GM19025 (cell line): ENCODE results near the gene HSD17B12.

Source experiments
- ATAC-seq: cut with Tn5 transposase; IDR thresholded peaks from one replicate; pipeline ENCODE4 v1.9.1; 2021; ENCODE audit warnings: mild to moderate bottlenecking, low read depth, moderate library complexity; ENCODE audit not compliant: unreplicated experiment

Gene HSD17B12

DNA sequence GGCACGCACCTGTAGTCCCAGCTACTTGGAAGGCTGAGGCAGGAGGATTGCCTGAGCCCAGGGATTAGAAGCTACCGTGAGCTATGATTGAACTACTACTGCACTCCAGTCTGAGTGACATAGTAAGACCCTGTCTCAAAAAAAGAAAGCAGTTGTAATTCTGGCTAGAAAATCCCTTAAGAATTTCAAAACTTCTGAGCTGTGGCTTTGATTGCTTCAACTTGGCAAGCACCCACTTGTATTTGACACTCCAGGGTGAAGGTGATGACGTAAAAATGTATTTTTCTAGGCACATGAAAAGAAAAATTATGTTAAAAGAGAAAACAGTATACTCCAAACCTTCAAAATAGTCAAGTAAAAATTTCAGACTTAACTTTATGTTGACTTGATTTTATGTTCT lies 176.5 kb downstream of the HSD17B12 start:
- ATAC-seq, result no peak

DNA sequence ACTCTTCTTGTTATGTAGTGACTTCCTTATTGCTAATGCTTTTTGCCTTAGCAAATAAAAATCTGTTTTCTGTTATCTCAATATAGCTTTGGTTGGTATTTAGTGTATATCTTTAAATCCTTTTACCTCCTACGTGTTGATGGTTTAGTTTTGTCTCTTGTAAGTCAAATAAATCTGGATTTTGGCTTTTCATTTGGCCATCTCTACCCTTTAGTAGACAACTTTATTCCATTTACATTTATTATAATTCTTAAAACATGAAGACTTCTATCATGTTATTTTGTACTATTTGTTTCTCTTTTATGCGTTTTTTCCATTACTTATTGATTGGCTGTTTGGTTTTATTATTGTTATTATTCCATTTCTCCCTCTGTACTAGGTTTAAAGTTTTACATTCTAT lies 180.6 kb downstream of the HSD17B12 start:
- ATAC-seq, result no peak

DNA sequence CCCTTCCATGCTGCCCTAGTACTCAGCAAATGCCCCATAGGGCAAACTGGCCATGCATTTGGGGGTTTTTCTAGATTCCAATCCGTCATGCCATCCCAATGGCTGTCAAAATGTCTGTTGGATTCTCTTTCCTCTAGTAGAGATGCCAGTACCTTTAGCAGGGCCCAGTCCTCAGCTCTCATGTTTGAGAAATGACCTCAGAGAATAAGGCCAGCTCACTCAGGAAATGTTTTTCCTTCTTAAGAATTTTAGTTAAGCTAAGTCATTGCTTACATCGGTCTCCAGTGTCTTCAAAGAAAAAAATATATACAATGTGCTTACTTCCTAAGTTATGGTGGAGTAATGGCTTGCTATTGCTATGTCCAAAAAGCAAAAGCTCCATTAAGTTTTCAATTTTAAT lies 186.0 kb downstream of the HSD17B12 start:
- ATAC-seq, result no peak

DNA sequence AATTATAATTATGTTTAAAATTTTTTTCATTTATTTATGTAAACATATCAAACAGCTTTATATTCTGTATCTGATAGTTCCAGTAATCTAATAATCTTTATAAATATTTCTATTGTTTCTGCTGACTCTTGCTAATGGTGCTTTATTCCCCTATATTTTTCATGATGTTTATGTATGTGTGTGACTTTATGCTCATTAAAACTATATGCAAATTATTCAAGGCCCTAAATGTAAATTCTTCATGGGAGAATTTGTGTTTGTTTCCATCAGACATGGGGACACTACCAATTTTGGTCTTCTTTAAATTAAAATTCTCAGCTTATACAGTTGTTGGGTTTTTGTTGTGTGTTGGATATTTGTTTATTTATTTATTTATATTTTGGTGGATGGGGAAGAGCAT lies 186.4 kb downstream of the HSD17B12 start:
- no peak for ATAC-seq

DNA sequence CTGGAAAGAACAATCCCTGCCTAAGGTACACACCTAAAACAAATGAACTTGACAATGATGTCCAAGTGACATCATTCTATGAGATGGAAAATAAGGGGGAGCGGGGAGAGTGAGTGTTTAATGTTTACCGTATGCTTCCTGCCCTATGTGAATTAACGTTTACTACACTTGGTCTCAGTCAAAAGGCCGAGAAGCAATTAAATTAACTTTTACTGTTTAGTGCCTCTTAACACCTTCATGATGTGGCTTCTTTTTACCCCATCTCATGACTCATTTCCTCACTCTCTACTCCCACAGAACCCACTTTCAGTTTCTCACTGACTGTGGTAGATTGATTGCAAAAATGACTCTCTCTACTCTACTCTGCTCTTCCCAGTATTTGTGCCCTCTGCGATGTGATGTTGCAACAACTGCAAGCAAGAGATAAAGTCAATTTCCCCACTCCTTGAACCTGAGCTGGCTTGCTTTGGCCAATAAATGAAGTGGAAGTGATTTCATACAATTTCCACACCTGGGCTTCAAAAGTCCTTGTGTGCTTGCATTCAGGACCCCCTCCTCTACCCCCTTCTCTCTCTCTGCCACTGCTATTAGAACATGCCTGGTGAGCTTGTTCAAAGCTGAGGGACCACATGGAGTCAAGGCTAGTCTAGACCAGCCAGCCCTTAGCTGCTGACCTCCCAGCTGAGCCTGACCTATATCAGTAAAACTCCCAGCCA lies 188.5 kb downstream of the HSD17B12 start:
- peak; percentile 100 for ATAC-seq

DNA sequence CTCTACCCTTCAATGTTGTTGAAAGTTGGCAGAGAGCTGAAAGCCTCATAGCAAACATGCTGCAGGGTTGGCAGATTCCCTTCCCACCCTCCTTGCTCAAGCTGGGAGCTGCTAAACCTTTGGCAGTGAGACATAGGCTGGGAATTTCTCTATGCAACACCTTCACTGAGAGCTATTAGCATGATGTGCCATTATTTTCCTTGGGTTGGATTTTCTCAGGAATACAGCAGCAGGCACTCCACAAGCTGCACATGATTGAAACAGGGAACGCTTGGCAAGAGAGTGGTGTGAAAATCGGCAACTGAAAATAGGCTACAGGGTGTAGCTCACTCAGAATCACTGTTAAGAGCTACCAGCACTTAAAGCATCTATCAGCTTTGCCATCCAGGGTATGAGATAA lies 190.5 kb downstream of the HSD17B12 start:
- ATAC-seq, result no peak

DNA sequence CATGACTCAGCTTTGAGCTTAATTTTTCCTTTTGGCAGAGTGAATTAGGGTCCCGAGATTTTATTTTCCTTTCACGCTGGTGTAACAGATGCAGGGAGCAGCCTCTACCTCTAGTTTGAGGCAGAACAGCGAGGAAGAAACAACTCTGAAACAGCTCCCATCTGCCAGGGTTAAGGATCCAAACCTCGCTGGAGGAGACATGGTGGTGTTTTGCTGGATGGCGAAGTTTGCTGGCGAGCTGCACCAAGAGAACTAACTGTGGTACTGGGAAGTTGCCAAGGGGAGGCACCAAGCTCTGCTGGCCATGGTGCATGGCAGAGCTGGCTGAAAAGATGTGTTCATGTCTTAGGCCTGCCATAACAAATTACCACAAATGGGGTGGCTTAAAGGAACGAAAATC lies 192.5 kb downstream of the HSD17B12 start:
- ATAC-seq, result no peak

DNA sequence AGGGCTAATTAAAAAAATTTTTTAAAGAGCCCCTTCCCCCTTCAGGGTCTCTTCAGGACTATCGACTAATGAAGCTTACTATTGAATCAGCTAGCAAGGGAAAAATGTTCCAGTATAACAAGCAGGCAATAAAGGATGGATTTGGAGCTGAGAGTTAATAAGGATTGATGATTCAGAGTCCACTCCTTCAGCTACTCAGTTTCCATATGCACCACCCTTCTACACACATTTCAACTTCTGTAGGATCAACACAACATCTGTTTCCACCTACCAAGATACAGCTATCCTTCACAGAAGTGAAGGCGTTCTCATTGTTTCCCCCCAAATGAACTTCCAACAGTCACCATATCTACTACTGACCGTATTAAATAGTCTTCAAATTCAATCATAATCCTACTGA lies 193.5 kb downstream of the HSD17B12 start:
- no peak for ATAC-seq

DNA sequence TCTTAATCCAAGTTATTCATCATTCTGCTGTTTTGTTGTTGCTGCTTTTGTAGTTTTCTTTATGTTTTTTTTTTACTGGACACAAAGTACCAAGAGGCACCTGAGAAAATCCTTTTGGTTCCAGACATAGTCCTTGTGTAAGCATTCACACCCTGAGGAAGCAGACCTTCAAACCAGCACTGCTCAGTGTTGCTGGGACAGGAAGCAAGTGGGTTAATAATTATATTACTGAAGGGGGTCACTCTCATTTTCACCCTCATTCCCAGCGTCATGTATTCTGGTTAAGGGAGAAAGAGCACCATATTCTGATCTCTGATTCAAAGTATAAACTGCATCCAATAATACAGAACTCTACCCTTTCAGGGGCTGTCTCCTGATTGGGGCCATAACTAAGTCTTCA lies 194.2 kb downstream of the HSD17B12 start:
- ATAC-seq, result no peak

DNA sequence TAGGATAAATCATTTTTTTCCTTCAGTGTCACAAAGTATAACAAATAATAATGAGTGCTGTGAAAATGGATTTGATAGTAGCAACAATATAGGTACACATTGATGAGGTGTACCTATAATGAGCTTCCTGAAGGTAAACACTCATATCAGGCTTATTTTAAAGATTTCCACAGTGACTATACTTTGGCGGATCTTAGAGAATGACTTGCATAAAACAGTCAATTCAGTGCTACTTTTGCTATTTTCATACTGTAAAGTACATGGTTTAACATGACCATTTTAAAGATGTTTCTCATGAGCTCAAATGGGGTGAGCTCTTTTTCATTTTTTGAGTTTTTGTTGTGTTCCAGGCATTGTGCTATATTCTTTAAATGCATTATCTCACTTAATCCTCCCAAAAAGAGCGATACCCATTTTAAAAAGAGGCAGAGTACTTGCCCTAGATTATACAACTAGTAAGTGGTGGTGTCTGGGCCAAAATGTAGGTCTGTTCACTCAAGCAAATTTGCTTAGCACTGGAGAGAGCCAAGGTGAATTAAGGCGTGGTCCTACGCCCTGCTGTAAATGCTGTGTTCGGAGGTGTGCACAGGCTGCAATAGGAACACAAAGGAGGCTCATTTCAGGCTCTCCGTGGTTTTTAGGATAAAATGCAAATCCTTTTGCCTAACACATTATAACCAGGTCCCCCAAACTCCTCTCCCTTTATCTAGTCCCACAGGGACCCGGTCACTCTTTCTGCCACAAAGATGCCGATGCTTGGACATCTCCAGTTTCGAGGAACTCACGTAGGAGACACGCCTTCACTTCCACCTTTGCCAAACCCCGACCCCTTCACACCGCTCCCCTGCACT lies 199.5 kb downstream of the HSD17B12 start:
- no peak for ATAC-seq

DNA sequence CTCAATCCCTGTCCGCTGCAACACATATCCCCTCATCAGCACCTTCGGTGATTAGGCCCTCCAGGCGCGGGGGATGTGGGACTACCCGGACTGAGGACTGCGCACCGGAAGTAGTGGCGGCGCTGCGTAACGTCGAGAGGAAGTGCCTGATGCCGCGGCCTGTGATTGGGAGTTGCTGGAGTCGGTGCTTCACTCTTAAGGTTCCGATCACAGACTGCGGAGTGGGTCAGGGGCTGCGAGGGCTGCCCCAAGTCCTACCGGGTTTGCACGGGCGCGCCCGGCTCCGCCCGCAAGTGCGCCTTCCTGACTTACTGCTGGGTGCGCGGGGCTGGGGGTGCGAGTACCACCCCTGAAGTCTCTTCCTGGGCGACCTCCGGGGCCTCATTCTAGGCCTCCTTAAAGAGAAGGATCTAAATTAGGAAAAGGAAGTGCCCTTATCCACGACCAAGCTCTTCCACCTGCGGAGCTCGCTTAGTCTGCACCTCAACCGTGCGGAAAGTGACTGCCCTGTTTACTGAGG lies 200.2 kb downstream of the HSD17B12 start, which contains the start of gene ALKBH3:
ALKBH3 (plus strand) TSS at position 192 of the 520 bp plus-strand sequence. CDS start 1,822 bp downstream, outside the sequence.
- ATAC-seq, result peak; percentile 99

DNA sequence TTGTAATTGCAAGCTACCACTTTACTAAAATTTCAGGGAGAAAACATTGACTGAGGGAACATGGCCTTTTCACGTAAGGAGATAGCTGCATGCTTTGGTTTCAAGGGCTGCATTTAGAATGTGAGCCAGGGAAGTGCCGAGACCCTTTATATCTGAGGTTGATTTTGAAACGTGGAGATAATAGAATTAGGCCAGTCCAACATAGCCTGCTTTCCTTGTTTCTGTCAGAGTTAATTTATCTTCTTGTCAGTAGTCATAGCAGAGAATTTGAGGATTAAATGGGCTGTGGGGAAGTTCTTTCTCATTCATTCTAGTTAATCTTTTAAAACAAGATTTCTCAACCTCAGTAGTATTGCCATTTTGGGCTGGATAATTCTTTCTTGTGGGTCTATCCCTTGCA lies 212.3 kb downstream of the HSD17B12 start:
- ATAC-seq, result no peak

DNA sequence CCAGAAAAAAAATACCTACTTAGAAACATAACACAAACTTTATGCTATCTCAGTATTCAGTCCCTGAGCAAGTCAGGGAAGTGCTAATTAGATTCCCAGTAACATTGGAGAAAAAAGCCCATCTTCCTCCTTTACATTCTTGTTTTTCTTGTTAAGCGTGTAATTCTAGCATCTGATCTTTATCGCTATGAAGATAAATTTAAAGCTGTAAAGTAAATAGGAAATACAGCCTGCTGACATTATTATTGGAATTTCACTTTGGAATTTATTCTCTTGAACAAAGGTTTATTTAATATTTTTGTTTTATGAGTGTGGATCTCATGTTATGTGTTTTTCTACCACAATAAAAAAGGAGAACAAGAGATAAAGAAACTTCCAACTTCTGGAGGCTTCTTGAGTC lies 214.0 kb downstream of the HSD17B12 start:
- ATAC-seq, result no peak

DNA sequence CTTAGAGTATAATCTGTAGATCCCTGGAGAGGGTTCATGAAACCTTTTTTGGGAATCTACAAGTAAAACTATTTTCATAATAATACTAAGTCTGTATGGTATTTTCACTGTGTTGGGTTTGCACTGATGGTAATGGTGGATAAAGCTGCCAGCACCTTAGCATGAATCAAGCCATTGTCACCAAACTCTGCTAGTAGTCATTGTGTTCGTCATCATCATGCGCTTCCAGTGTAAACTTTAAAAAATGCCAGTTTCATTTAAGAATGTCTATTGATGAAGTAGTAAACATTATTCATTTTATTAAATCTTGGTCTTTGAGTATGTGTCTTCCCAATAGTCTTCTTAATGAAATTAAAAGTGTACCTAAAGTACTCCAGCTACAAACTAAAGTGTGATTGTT lies 215.1 kb downstream of the HSD17B12 start:
- no peak for ATAC-seq

DNA sequence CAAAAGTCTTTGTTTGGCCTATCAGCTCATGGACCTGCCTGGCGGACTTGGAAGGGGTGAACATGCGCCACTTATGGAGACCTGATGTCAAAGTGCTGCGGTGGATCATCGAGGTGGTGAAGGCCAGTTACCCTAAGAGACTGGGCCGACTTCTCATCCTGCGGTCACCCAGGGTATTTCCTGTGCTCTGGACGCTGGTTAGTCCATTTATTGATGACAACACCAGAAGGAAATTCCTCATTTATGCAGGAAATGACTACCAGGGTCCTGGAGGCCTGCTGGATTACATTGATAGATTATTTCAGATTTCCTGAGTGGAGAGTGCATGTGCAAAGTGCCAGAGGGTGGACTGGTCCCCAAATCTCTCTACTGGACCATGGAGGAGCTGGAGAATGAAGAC lies 218.0 kb downstream of the HSD17B12 start:
- ATAC-seq, result no peak

DNA sequence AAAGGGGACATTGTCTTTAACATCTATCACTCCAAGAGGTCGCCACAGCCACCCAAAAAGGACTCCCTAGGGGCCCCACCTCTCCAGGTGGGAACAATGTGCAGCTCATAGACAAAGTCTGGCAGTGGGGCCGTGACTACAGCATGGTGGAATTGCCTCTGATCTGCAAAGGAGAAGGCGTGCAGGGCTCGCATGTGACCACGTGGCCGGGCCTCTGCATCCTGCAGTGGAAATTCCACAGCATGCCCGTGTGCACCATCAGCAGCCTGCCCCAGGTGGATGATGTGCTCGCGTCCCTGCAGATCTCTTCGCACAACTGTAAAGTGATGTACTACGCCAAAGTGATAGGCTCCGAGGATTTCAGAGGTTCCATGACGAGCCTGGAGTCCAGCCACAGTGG lies 218.6 kb downstream of the HSD17B12 start:
- no peak for ATAC-seq

DNA sequence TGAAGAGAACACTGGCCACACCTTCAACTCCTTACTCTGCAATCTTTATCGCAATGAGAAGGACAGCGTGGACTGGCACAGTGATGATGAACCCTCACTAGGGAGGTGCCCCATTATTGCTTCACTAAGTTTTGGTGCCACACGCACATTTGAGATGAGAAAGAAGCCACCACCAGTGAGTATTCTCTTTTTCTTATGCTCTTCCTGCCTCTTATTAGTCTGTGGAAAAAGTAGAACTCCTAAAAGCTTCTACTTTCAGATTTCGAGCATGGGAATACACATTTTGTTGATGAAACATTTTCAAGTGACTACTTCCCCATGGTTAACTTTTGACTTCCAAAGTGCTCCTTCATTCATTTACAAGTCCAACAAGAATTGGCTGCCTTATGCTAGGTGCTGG lies 221.0 kb downstream of the HSD17B12 start:
- no peak for ATAC-seq

DNA sequence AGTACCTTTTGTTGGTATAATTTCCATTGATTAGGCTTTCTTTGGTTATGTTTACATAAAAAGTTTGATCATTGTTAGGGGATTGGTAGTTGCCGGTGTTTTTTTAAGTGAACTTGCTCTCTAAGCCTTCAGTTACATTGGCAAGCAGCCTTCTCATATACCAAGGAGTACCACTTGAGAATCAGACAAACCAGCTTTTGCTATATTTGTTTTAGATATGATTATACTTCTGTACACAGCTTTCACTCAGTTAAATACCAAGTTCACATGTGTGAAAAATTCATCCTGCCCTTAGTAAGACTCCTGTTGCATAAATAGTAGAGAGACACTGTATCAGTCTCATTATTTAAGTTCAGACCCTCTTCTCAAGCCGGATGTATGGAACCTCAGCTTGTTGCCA lies 222.5 kb downstream of the HSD17B12 start:
- no peak for ATAC-seq

DNA sequence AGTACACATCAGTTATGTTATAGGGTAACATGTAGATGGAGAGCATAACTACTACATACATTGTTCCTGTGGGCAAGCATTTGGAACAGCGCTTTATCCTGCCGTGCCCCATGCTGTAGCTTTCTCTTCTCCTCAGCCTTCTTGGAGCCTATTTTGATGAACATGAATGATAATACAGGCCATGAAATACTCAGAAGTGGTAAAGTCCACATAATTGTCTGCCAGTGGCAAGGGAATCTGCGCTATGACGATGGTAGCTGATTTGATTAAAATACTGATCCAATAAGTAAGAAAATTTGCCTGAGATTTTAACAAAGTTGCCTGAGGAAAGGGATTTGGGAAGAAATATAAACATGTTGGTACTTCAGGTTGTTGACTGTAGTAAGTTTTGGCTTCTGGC lies 223.4 kb downstream of the HSD17B12 start:
- ATAC-seq, result no peak

DNA sequence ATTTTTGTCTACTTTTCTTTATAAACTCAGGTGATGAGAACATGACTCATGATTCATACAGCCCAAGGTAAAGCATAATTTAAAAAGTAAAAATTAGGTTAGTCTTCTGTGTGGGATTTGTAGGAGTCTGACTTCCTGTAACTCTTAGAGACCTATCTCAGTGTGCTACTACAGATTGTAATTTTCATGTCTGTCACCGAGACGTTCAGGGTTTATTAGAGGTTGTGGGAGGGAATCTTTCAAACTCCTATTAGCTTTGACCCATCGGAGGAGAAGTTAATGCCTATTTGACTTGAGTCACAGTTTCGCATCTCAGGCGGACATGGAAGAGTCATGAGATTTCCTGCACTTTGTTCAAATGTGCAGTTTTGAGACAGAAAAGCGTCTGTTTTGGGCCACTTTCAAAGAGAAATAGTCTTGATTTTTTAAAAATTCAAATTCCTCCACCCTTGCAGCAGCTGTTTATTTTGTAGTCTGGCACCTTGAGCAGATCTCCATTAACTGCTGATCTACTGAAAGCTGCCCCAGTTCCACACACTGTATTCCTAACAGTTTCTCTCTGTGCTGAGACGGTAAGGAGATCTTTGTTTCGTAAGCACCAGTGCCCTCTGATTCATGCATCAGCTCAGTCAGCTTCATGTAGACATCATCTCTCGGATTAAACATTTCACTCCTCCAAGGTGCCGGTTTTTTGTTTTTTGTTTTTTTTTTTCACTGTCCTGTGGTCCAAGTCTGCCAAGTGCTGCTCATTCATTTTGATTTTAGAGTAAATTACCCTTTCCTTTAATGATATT lies 224.4 kb downstream of the HSD17B12 start:
- ATAC-seq, result no peak

DNA sequence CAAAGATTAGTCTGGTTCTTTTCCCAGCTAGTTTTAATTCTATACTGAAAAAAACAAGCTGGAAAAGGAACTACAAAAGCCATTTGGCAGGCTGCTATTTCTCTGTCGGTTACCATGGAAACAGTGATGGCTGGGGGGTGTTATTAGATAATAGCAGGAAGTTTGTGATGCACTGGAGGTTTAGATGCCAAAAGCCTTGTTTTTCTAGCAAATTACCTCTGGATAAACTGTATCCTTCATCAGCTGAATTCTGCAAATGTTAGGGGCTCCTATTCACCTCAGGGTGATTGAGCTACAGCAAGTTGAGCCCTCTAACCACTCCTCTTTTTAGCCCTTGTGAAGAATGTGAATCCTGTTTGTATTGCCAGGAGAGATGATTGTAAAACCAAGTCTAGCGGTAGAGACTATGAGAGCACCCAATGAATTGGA lies 225.3 kb downstream of the HSD17B12 start:
- ATAC-seq, result no peak
